ENCODE data around the gene PALD1.
A peak's percentile ranks its signal among the peaks of the same experiment; 100 is the strongest.

Gene PALD1

DNA sequence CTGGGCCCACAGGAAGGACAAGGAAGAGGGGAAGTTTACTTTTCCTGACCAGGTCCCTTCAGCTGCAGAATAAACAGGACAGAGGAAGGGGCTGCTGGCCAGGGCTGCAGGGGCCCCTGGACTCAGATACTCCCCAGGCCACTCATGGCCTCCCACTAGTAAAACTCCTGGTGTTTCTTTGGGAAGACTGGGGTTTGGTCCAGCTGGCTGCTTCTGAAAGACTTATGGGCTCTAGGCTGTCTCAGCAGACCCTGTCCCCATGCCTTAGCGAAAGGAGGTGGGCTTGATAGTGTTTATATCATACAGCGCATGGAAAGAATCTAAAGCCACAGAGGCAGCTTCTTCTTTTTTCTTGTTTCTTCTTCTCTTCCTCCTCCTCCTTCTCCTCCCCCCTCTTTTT lies 56.4 kb downstream of the PALD1 start:
- no peak for DNase-seq (ENCODE audit: low read depth, low spot score)

DNA sequence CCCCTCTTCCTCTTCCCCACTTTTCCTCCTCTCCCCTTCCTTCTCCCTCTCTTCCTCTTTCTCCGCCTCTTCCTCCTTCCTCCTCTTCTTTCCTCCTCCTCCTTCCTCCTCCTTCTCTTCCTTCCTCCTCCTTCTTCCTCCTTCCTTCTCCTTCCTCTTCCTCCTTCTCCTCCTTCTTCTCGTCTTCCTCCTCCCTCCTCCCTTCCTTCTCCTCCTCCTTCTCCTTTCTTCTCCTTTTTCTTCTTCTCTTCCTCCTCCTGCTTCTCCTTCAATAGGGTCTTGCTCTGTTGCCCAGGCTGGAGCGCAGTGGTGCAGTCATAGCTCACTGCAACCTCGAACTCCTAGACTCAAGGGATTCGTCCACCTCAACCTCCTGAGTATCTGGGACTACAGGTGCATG lies 56.9 kb downstream of the PALD1 start:
- no peak for DNase-seq (ENCODE audit: low read depth, low spot score)

DNA sequence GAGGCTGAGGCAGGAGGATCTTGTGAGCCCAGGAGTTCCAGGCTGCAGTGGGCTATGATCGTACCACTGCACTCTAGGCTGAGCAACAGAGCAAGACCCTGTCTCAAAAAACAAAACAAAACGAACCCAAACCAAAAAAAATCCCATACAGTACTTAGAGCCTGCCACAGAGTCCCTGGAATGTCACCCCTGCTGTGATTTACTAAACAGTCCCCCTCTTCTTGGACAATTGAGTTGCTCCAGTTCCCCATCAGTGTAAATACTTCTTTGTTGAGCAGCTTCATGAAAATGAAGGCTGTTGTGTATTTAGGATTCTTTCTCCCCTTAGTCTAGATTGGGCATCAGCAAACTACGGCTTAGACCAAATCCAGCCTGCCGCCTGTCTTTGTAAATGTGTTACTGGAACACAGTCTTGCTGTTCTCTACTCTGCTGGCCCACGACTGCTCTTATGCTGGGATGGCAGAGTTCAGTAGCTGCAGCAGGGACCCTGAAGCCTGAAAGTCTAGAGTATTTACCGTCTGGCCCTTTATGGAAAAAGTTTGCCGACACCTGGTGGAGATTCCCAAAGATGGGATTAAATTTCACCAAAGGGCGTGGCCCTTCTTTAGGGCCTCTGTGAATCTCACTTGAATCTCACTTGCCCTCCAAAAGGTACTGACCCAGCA lies 57.8 kb downstream of the PALD1 start:
- no peak for DNase-seq (ENCODE audit: low read depth, low spot score)

DNA sequence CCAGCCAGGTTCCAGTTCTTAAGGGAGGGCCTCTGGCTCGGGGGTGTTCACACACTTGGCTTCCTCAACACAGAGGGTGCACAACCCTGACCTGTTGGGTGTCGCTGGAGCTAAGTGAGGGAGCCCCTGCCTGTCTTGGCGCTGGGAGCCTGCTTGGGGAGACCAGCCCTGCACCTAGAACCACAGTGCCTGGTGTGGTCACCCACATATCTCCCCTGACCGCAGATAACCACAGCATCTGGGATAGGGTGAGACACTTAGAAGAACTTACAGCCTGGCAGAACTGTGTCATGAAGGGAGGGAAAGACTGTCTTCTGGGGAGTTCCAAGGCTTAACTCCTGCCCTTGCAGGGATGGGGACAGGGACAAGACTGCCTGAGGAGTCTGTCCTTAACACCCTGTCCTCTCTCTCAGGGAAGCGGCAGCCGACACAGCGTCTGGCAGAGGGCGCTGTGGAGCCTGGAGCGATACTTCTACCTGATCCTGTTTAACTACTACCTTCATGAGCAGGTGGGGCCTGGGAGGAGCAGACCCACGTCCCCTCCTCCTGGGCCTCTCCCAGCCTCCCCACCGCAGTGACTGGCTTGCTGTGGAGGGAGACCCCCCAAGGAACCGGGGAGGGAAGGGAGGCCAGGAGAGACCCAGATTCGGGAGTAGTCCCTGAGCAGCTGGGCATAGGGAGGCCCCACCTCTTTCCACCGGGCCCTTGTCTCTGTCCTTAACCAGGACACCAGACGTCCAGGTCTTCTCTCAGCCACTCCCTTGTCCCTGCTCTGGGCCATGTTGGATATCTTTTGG lies 59.0 kb downstream of the PALD1 start:
- DNase-seq (ENCODE audit: low read depth, low spot score), result no peak

DNA sequence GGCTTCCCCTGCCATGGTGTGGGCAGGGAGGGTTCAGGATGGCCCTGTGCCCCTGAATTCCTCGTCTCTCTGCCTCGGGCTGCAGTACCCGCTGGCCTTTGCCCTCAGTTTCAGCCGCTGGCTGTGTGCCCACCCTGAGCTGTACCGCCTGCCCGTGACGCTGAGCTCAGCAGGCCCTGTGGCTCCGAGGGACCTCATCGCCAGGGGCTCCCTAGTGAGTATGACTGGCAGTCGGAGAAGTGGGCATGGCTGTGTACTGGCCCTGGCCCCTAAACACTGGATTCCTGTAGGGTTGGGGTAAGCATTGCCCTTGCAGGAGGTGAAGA lies 59.6 kb downstream of the PALD1 start:
- no peak for DNase-seq (ENCODE audit: low read depth, low spot score)

DNA sequence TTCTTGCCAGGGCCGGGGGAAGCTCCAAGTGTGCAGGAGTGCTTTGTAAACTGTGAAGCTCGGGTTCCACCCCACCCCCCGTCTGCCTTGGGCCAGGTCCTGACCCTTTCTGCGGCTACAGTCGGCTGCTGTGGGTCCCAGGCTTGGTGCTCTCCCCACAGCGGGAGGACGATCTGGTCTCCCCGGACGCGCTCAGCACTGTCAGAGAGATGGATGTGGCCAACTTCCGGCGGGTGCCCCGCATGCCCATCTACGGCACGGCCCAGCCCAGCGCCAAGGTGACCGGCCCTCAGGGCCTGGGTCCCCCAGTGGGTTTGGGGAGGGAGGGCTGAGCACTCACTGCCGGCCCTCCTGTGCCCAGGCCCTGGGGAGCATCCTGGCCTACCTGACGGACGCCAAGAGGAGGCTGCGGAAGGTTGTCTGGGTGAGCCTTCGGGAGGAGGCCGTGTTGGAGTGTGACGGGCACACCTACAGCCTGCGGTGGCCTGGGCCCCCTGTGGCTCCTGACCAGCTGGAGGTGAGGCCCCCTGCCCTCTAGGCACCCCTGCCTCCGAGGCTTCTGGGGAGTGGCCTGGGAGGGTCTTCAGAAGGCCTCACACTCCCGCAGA lies 60.3 kb downstream of the PALD1 start:
- DNase-seq (ENCODE audit: low read depth, low spot score), result no peak

DNA sequence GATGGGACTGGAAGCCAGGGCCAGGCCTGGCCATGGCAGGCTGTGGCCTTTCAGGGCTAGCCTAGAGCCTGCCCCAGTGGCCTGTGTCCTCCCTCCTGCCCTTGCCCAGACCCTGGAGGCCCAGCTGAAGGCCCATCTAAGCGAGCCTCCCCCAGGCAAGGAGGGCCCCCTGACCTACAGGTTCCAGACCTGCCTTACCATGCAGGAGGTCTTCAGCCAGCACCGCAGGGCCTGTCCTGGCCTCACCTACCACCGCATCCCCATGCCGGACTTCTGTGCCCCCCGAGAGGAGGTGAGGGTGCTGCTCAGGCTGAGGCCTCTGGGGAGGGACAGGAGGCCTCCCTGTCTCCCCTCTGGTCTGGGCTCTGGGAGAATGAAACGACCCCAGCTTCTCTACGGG lies 60.9 kb downstream of the PALD1 start:
- DNase-seq (ENCODE audit: low read depth, low spot score), result no peak

DNA sequence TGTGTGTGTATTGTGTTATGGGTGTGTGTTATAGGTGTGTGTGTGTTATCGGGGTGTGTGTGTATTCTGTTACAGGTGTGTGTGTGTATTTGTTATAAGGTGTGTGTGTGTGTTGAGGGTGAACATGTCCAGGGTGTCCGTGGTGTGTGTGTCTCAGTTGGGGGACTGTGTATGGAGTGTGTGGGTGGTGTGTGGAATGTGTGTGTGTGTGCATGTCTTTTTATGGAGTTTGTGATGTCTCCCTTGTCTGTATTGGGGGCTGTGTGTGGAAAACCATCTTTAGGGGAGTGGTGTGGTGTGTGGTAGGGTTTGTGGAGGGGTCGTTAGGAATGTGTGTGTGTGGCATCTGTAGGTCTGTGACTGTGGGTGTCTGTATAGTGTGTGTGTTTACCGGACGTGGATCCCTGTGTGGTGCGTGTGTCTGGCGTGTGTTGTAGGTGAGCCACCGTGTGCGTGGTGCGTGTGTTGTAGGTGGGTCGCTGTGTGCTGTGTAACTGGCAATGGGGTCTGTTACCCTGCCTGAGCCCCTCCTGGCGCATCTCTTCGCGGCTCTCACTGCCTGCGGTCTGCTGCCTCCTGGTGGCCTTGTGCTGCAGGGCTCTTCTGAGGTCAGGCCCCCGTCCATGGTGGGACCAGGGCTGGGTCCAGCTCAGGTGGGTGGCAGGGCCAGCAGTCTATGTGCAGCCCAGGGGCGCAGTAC lies 61.7 kb downstream of the PALD1 start:
- no peak for DNase-seq (ENCODE audit: low read depth, low spot score)

DNA sequence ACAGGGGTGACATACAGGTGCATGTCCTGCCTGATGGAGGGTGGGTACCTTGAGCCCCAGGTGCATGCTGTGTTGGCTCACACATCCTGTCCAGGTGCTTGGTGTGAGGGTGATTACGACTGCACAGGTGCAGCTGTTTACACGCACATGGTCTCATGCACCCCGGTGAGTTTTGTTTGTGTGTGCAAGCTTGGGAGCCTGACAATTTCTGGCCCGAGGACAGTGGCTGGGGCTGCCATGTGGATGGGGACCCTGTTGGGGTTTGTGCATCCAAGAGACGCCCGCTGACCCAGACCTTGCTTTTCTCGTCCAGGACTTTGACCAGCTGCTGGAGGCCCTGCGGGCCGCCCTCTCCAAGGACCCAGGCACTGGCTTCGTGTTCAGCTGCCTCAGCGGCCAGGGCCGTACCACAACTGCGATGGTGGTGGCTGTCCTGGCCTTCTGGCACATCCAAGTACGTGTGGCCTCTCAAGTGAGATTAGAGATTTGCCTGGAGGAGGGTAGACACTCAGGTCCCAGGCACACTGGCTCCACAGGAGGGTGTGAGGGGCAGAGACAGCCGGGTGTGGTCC lies 62.3 kb downstream of the PALD1 start:
- DNase-seq (ENCODE audit: low read depth, low spot score), result no peak

DNA sequence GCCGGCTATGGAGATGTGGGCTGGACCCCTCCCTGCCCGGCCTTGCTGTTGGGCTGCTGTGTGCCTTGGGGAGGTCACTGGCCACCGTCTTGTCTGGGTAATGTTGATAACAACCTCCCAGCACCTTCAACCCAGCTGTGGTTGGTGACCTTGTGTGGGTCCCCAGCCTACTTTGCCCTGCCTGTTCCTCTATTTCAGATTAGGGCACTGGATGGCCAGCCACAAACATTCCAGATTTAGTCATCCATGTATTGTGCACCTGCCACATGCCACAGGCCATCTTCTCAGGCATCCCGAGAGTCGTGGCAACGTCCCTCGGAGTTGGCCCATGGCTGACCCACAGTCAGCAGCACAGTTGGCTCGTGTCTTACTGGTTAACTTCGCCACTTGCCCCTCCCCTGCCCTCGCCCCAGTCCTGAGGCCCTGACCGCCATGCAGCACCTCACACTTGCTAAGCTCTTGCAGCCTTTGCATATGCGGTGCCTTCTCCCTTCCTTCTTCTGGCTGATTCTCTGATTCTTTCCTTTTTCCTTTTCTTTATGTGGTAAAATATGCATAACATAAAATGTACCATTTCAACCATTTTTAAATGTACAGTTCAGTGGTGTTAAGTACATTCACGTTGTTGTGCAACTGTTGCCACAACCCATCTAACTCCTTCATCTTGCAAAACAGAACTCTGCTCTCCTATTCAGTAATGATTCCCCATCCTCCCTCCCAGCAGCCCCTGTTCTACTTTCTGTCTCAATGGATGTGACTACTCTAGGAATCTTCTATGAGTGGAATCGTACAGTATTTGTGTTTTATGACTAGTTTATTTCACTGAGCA lies 63.4 kb downstream of the PALD1 start:
- DNase-seq (ENCODE audit: low read depth, low spot score), result no peak

DNA sequence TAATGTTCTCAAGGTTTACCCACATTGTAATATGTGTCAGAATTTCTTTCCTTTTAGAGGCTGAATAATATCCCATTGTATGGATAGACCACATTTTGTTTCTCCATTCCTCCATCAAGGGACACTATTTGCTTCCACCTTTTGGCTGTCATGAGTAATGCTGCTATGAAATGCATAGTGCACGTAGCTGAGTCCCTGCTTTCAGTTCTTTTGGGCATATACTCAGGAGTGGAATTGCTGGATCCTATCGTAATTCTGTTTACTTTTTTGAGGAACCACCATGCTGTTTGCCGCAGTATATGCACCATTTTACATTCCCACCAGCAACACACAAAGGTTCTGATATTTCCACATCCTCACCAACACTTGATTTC lies 64.0 kb downstream of the PALD1 start:
- DNase-seq (ENCODE audit: low read depth, low spot score), result no peak

DNA sequence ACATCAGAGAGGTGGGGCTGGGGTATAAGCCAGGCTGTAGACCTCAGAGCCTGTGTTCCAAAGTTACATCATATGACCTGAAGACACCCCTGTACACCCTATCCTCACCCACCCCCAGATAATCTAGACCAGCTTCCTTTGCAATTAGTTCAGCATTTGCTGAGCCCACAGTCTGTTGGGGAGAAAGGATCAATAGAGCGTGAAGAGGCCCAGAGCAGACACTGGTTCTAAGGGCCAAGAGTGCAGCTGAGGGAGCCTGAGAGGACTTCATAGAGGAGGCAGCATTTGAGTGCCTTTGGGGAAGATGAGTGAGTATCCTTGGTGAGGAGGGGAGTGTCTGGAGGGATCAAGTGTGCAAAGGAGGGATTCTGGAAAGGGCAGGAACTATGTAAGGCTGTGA lies 65.3 kb downstream of the PALD1 start:
- DNase-seq (ENCODE audit: low read depth, low spot score), result no peak

DNA sequence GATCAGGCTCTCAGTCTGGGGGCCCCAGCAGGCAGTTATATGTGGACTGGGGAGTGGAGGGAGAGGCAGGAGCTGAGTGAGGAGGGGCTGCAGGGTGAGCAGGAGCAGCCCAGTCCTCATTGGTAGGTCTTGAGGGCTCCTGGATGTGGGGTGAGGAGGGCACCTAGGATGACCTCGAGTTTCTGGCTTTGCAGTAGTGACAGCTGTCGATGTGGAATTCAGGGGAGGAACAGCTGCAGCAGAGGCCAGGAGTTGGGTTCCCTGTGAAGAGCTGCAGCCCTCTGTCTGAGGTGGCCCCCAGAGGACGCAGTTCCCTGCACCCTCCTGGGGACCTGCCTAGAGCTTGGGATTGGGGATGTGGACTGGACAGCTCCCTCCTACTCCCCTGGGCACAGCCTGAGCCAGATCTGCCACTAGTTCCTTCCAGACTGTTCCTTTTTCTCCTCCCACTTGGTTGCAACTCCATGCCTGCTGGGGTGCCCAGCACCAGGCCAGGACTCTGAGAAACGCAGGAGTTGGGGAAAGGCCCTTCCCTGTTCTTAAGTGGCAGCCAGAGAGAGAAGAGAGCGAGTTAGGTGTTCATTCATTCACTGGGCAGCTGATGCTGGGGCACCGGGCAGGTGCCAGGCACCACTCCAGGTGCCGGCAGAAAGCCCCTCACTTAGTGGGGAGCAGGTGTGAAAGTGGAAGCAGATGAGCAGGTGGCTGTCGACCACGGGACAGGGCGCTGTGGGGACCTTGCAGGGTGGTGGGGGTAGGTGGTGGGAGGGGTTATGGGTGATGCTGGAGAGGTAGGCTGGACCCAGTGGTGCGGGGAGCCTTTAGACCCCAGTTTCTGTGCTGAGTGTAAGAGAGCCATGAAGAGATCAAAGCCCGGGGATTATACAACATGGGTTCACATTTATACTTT lies 66.1 kb downstream of the PALD1 start:
- no peak for DNase-seq (ENCODE audit: low read depth, low spot score)

DNA sequence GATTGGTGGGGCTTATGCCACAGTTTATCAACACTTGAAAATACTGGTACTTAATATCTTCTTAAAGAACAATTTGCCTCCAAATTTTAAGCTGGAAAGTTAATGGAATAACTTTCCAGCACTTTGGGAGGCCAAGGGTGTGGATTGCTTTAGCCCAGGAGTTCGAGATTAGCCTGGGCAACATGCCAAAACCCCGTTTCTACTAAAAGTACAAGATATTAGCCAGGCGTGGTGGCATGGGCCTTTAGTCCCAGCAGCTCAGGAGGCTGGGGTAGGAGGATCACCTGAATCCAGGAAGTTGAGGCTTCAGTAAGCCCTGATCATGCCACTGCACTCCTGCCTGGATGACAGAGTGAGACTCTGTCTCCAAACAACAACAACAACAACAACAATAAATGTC lies 68.0 kb downstream of the PALD1 start:
- DNase-seq (ENCODE audit: low read depth, low spot score), result no peak

DNA sequence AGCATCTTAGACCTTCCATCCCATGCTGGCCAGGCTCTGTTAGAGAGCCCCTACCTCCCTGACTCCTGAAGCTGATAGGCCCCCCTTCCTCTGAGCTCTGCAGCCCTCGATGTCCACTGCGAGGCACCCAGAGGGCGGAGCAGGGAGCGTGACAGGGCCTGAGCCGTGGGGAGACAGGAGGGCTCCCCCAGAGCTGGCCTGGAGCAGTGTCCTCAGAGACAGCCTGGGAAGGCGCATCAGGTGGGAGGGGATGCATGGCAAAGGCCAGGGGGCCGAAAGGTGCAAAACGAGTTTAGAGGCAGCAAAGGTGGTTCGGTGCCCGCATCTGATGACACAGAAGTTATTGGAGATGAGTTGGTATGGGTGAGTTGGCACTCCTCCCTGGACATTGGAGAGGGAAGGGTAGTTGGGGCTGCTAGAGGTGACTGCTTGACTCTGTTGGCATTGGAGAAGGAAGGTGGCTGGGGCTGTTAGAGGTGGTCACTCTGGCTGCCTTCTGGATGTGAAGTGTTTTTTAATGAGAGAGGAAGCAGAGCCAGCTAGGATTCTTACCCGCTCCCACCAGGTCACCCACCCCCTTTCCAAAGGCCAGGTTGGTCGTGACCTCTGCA lies 70.9 kb downstream of the PALD1 start:
- DNase-seq (ENCODE audit: low read depth, low spot score), result no peak

DNA sequence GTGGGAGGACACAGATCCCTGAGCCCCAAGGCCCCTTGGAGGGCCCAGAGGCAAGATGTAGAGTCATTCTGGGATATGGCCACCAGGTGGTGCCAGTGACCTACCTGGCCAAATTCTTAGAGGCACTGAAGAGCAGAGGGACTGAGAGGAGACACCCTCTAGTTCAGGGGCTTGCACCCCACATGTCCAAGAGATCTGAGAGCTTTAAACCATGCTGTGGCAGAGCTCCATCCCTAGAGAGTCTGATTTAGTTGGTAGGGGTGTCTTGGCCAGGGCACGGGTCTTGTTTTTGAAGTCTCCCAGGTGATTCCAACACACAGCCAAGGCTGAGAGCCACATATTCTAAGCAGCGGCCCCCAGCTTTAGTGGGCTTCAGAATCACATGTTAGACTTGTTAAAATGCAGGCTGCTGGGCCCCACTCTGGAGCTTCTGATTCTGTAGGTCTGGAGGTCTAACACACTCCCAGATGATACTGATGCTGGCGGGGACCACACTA lies 71.4 kb downstream of the PALD1 start:
- DNase-seq (ENCODE audit: low read depth, low spot score), result peak; percentile 43

DNA sequence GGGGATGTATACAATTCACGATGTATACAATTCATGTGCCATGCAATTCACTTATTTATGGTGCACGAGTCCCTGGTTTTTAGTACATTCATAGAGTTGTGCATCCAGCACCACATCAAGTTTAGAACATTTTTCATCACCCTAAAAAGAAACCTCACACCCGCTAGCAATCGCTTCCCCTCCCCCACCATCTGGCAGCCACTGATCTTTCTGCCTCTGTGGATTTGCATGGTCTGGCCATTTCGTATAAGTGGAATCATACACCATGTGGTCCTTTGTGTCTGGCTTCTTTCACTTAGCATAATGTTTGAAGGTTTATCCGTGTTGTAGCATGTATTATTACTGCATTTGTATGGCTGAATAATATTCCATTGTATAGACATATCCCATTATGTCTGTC lies 71.9 kb downstream of the PALD1 start:
- no peak for DNase-seq (ENCODE audit: low read depth, low spot score)

DNA sequence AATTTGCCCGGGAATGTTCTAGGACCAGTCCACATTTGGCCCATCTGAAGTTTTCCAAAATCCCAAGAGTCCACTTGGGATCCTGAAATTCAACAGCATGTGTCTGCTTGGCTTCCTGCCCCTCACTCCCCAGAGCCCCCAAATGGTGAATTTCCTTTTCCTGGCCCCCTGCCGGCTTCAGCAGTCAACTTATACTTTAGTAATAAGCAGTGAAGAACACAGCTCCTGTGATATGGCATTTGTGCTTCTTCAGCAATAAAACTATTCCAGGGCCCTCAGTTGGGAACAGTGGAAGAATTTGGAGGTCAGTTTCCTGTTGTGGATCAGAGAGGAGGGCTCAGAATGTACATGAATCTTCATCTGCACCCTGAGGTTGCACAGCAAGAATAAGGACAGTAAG lies 72.9 kb downstream of the PALD1 start:
- DNase-seq (ENCODE audit: low read depth, low spot score), result no peak

DNA sequence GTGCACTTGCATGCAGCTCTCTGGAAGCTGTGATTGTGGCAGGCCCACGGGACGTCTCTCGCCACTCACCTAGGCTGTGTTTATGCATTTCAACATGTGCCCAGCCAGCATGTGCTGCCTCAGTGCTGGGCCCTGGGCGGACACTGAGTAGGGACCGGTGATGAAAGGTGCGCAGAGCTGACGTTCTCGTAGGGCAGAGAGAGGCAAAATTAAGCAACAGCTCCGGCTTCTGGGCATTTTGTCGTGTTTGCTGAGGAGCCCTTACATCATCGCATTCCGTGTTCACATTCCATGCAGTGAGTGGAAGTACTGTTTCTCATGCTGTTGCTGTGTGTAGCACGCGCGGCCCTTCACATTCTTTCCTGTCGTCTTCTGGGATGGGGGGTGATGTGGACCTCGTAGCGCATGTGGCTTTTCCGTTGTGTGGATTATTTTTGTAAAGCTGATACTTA lies 73.4 kb downstream of the PALD1 start:
- DNase-seq (ENCODE audit: low read depth, low spot score), result no peak

DNA sequence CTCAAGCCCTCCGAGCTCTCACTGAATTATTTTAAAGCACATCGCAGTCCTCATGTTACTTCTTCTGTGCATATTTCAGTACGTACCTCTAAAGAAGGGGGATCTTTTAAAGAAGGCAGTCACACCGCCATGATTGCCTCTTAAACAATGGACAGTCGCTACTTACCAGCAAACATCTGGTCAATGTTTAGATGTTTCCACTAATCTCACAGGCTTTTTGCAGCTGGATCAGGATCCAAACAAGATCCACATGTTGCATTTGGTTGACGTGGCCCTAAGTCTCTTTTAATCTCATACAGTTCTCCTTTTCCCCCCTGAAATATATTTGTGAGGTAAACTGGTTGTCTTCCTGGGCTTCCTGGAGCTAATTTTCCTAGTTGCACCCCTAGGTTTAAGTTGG lies 74.0 kb downstream of the PALD1 start:
- DNase-seq (ENCODE audit: low read depth, low spot score), result no peak

Measured in activated CD4-positive, CD25-positive, alpha-beta regulatory T cell treated with anti-CD3 and anti-CD28 coated beads, Interleukin-2, amount 50 U/mL, for 16 hours (primary cell).